ENCODE measurements around the gene VAMP5.
"Not testable (repeated sequence)": the region's sequence is repeated elsewhere in the genome, so short reads cannot be mapped to it uniquely, and the experiment has no call there.

VAMP5 gene

DNA sequence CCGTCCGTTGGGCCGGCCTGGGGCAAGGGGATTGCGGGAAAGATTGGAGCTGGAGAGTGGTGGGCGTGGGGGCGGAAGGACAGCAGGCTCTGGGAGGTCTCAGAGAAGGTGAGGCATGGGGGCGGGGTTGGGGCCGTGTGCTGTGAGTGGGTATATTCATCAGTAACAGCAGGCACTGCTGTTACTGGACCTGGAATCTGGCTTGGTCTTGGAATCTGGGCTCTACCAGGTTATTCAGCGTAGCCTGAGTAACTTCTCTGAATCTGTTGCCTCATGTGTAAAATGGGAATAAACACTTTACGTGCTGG, 11.7 kb downstream of the VAMP5 start:
- no peak for DNase-seq
- intact Hi-C loops (cut with DNase I), result loop anchor here (5.0 kb wide), 1 partner anchor 34 kb away; the partner anchor contains the start of gene GGCX

DNA sequence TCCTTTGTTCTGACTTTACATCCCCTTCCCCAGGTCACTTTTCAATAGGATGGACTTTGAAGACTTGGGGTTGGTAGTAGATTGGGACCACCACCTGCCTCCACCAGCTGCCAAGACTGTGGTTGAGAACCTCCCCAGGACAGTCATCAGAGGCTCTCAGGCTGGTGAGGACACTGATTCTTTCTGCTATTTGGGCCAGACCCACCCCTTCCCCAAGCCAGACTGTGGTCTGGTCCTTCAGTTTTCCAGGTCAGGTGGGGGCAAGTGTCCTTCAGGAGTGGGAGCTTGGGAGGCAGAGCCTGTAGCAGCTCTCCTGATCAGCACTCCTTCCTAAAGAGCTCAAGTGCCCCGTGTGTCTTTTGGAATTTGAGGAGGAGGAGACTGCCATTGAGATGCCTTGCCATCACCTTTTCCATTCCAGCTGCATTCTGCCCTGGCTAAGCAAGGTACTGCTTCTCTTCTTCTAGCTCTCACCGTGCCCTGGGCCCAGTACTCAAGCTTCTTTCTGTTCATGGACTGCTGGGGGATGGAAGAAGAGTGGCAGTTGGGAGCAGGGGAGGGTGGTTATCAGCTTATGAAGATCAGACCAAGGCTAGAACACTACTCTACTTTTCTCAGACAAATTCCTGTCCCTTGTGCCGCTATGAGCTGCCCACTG, 12.4 kb downstream of the VAMP5 start:
- intact Hi-C loops (cut with DNase I), result loop anchor here (5.0 kb wide), 1 partner anchor 34 kb away; the partner anchor contains the start of gene GGCX

DNA sequence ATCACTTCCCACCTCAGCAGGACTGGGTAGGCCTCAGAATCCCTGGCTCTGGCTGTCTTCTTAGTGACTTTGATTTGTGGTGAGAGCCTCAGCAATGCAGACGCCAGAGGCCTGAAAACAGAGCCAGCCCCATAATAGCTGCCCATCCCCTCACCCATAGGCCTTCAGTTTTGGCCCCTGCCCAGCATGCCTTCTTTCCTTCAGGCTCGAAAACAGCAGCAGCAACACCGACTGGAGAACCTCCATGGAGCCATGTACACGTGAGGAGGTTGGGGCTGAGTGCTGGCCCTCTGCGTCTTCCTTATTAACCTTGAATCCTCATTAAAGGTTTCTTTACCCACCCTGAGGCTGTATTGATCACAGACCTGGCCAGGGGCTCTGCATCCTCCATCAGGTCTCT, 13.0 kb downstream of the VAMP5 start:
- DNase-seq, result no peak
- intact Hi-C loops (cut with DNase I), result loop anchor here (5.0 kb wide), 1 partner anchor 35 kb away; the partner anchor contains the start of gene GGCX

More for the DNA sequence above, 12.4 kb downstream of the VAMP5 start:
- DNase-seq, result no peak

DNA sequence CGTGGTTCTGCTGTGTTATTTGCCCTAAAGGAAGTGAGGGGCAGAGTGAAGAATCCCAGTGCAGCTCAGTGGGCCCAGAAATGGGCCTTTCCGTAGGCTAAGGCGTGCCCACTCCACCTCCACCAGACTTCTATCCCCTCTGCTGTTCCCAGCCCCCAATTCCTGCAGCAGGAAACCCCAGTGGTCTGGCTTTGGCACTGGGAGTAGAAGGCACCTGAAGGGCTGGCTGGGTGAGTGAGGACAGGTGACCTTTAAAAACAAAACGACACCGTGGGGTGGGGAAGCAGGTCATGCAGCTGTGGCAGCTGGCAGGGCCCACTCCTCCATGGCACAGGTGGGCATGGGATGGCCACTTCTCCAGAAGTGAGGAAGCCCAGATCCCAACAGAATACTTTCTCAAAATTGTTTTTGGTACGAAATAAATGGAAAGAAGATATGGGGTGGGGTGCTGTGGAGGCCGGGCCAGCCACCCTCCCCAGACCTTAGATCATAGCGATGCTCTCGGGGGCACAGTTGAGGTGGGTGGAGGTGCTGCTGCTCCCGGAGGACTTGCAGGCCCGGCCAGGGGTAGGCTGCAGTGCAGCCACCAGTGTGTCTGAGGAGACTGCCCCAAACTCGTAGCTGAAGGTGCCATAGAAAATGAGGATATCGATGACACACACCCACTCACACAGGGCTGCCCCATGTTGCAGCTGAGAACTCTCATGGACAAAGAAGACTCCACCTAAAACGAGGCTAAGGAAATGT, 14.5 kb downstream of the VAMP5 start:
- no peak for DNase-seq
- intact Hi-C loops (cut with DNase I), result loop anchor here (5.0 kb wide), 1 partner anchor 36 kb away; the partner anchor contains the start of gene GGCX

DNA sequence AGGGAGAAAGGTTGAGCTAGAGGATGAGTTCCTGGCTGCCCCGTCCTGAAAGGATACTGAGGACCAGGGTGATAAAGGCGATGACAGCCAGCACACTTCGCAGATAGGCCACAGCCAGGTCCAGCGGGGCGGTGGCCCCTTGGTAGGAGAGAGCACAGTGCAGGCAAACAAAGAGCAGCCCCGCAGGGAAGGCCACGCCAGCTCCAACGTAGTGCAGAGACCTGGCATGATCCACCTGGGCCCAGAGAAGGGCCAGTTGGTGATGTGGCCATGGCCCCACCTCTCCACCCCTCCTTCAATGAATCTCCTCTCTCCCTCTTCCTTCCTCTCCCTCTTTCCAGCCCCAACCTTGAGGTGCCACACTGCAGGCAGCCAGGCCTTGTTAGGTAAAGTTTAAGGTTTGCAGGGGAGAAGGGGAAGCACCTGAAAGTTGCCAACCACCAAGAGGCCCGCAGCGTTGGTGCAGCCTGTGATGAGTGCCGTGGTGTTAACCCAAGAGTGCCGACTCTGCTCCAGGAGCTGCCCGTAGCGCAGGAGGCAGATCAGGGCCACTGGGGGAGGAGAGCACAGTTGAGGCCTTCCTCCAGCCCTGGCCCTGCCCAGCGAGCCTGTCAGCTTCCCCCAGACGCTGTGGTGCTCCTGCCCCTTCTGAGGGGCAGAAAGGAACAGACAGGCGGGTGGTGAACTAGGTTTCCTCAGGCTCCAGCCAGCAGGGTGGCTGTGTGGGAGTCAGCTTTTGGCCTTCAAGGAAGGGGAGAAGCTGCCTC, 15.4 kb downstream of the VAMP5 start:
- no peak for DNase-seq
- intact Hi-C loops (cut with DNase I), result loop anchor here (5.0 kb wide), 1 partner anchor 37 kb away; the partner anchor contains the start of gene GGCX

DNA sequence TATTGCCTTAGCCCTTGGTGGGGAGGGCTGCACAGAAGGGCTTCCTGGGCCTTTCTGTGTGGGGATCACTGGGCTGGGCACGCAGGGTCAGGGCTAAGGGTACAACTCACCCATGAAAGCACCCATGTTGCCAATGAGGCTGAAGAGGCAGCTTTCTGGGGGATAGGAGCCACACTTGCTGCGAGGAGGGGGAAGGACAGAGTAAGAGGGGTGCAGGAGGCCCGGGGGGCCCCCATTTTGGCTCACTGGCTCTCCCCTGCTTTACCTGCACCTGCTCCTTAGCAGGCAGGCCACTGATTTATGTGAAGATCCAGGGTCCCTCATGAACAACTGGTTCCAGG, 16.0 kb downstream of the VAMP5 start:
- DNase-seq, result no peak
- intact Hi-C loops (cut with DNase I), result no loop called here

DNA sequence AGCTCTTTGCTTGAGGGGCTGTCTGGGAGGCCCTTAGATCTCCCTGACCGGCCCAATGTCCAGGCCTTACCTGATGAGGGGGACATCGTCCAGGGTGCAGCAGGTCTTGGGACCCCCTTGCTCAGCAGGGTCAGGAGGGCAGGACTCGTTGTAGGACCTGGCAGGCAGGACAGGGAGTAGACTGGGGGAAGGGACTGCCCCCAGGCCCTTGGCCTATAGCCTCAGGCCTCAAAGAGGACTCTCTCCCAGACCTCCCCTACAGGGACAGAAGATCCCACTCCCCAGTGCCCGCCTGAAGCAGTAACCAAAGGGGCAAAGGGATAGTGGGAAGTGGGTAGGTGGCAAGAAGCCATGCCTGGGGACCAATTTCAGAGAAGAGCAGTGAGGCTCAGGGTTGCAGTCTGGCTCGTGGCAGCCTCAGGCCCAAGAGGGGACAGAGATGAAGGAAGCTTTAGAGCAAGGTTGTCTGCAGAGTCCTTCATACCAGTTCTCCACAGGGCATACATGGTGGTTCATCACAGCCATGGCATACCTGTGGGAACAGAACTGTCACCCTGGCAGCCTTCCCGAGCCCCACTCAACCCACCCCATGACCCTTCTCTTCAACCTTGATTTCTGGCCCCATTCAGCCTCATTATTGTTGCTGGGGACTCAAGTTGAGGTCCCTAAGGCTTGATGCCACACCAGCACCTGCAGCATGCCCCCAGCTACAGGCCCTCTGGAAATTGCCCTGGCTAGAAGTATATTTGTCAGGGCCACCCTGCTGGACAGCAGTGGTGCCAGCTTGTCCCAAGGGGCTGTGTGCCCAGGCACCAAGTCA, 16.9 kb downstream of the VAMP5 start:
- DNase-seq, result no peak
- intact Hi-C loops (cut with DNase I), result no loop called here

DNA sequence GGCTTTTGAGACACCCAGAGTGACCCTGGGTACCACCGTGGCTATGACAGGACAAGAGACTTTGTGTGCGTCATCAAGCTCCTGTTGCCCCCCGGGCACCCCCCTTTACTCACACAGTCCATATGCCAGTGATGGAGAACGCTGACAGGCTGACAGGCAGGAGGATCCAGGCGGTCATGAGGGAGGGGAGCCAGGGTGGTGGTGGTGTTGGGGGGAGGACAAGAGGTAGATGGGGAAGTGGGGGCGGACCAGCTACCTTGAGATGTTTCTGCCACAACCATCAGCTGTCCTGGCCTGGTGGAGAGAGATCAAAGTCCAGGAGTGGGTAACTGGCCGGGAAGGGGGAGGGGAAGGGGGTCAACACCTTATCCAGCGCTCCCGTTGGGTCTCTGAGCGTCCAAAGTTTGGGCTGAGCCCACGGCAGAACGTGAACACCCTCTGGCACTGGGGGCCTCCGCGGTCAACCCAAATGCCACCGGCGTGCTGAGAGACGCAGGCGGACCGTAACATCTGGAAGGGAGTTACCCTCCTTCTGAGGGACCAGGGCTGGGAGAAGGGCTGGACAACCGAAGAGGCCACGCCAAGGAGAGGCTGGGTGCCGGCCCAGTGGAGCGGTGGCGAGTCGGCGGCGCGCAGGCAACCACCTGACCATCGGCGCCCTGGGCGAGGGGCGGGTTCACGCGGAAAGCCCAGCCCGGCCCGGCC, 17.7 kb downstream of the VAMP5 start:
- peak in 40 of 42 donors; percentile 52 to 86 (median 71) for DNase-seq
- intact Hi-C loops (cut with DNase I), result no loop called here

DNA sequence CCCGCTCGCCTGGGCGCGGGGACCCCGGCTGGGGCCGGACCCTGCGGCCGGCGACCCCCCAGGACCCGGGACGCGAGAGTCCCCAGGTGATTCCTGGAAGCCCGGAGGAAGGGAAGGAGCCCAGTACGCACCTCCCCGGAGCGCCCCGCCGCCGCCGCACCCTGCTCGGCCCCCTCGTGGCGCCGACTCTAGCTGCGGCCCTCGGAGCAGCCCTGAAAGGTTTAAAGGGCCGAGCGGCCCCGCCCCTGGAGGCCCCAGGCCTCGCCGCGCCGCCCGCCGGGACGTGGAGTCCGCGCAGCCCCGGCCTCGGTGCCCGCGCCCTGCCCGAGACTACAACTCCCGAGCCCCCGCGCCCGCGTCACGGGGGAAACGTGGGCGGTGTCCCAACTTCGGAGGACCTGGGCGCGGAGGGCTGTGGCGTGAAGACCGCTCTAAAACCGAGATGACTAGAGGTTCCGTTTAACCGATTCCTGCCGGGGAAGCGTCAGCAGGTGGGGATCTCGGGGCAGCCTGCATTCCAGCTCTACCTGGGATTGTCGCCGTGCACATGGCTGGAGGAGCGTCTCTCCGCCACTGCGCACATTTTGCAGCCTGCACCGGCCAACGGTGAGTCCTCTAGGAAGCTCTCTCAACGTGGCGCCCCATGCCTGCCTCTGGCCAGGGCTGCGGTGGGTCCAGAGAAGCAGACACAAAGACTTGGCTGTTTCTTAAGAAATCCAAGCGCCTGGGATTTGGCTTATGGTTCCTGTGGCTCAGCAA, 18.4 kb downstream of the VAMP5 start, which contains the start of gene TMEM150A:
TSS of gene TMEM150A (minus strand) at position 223 of the 759 bp plus-strand sequence. CDS start 750 bp downstream, outside the sequence.
- intact Hi-C loops (cut with DNase I), result no loop called here
- peak; percentile 86 to 97 (median 94) for DNase-seq

DNA sequence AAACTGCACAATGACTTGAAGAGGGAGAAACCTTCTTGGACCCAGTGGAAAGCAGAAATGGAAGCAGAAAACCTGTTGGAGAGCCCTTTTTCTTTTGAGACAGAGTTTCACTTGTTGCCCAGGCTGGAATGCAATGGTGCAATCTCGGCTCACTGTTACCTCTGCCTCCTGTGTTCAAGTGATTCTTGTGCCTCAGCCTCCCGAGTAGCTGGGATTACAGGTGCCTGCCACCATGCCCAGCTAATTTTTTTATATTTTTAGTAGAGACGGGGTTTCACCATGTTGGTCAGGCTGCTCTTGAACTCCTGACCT, 19.9 kb downstream of the VAMP5 start:
- not testable (repeated sequence) for DNase-seq

DNA sequence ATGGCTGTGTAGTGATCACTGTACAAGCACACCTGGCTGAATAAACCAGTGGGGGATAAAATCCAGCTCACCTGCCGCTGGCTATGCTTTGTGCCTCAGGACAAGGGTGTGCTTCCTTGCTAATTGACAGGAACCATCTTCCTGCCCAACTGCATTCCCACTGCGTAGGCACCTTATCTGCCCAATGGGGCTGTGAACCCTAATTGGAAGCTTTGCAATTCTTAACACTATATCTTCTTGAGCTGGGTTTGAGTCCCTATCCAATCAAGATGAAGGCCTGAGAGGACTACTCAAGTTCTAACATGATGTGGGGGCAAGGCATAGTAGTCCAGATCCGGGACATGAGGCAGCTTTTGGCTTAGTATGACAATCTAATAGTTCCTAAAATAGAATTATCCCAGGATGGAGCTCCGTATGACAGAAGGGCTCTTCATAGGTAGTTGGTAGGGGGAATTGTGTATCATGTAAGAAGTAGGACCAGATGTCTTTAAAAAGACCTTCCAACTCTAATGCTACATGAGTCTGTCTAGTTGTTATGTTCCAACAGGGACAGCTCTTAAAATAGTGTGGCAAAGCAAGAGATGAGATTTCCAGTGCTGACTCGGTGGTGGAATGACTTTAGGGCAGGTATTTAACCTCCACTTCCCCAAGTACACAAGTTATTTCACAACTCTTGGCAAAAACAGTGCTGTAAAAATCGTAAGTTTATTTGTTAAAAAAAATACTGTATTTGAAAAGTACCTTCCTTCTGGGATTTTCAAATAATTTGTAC, 20.5 kb downstream of the VAMP5 start:
- DNase-seq, result no peak
- intact Hi-C loops (cut with DNase I), result no loop called here

More for the DNA sequence above, 19.9 kb downstream of the VAMP5 start:
- intact Hi-C loops (cut with DNase I), result not testable (repeated sequence)

DNA sequence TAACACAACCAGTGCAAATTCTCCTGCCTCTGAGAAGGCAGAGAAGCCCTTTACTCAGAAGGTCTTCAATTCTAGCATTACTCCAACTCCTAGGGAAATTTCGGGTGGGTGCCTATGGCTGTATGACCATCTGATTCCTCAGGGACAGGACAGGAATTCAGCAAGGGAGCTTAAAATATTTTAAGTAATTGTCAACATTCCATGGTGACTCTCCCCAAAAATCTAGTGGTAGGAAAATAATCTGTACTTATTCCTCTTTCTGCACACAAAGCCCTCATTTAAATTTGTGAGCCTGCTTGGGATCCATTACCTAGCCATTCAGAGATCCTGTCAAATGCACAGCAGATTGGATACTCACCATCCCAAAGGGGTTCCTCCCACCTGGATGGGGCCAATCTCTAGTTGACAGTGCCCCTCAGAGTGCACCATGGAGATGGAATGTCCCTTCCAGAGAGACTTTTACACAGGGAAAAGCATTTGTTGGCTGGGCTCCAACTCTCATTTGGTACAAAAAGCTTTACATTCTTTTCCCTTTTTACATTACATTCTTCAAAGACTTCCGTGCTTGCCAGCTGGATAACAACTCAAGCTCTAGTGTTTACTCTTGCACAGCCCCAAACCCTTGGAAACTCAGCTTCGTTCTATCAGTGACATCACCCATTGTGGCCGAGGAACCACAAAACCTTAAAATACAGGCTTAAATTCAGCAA, 21.3 kb downstream of the VAMP5 start:
- DNase-seq, result no peak

DNA sequence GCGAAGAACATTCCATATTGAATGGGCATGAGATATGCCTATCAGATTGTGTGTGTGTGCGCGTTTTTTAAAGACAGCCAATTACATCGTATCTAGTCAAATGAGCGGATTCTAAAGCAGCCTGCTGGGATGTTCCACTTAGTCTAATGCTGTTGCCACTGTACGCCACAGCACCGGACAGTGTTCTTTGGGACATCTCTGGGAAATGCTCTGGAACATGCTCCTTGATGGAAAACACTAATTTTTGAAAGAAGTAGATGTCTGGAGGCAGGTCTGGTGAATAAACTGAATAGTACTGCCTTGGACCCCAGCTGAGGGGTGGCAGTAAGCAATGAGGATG, 21.9 kb downstream of the VAMP5 start:
- intact Hi-C loops (cut with DNase I), result no loop called here
- DNase-seq, result no peak

More for the DNA sequence above, 21.3 kb downstream of the VAMP5 start:
- intact Hi-C loops (cut with DNase I), result no loop called here

DNA sequence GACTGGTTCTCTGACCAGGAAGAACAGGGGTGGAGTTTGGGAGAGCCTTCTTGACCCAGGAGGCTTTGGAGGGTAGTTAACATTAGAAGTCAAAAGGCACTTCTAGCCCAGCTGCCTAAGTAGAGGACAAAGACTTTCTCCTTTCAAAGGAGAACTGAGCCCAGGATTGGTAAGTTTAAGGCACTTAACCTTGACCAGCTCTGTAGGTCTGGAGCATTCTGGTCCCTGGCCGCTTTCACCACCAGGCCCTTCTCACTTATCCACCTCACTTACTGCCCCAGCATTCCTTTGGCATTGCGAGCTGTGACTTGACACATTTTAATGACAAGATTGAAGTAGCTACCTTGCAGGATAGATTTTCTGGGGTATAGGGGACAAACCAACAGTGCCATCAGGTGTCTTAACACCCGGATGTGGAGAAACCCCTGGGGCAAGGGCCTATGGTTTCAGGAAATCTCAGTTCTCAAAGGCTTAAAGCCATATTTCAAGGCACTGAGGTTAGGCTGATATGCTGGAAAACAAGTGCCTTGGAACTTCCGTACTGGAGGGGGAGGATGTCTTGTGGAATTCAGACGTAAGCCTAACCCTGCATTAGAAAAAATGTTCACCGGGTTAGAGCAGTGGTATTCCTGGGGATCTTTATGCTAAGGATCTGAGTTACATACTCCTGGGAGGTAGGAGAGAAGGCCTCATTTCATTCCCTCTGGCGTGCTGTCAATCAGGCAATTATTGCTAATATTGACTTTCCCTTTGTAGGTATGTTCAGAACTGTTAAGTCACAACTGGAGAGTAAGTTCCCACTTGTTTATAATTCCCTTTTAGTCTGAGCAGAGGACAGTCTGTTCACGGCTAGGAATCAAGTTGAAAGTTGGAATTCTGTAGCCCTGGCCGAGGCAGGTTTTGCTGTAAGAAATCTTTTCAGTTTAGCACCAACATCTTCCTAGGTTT, 23.3 kb downstream of the VAMP5 start:
- no peak for DNase-seq
- intact Hi-C loops (cut with DNase I), result no loop called here

DNA sequence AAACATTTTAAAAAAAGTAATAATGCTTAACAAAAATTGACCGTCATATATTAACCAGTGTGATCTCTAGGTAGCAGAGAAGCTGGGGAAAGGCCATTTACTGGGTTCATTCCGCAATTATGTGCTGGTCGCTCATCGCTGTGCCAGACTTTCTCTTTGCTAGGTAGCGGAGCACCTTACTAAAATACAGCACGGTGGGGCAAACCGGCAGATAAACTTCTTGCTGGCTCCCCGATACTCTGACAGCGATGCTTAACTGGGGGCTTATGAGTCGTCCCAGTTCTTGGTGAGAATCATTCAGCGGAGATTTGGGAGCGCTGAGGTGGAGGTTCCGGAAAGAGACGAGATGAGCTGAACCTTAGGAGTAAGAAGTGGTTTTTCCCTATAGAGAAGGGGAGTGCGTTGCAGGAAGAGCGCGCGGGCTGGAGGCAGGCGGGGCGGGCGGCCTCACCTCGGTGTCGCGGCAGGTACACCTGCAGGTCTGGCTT, 27.0 kb downstream of the VAMP5 start:
- no peak for DNase-seq
- intact Hi-C loops (cut with DNase I), result no loop called here
